Effector memory CD8-positive, alpha-beta T cell (primary cell): Measurements from ENCODE around the gene FGG.

ENCODE experiments used
- ATAC-seq: fragments of 150-1000 bp; cut with Tn5 transposase; replicated peaks from 2 replicates; pipeline ENCODE4 v1.10.0; 2021; ENCODE audit warnings: mild to moderate bottlenecking, moderate library complexity
- DNase-seq, 3 experiments: peaks; one replicate each; pipeline ENCODE4 v3.0.0; 2021
- H3K27ac Mint-ChIP-seq, 2 donors: one replicate each; pipeline ENCODE4 v1.8.0; 2022; ENCODE audit warnings: mild to moderate bottlenecking in 2 of 2, mixed read lengths in 2 of 2, moderate library complexity in 2 of 2
- H3K27me3 Mint-ChIP-seq, 2 donors: one replicate each; pipeline ENCODE4 v1.8.0; 2022; ENCODE audit warnings: mixed read lengths in 2 of 2
- H3K36me3 Mint-ChIP-seq: one replicate; pipeline ENCODE4 v1.8.0; 2022; ENCODE audit warnings: mild to moderate bottlenecking, moderate library complexity, mixed read lengths; ENCODE audit not compliant: insufficient read depth
- H3K4me1 Mint-ChIP-seq, 2 donors: one replicate each; pipeline ENCODE4 v1.8.0; 2022; ENCODE audit warnings: low read depth in 2 of 2, mixed read lengths in 2 of 2
- H3K4me3 Mint-ChIP-seq, 2 donors: one replicate each; pipeline ENCODE4 v1.8.0; 2022; ENCODE audit warnings: mild to moderate bottlenecking in 2 of 2, mixed read lengths in 2 of 2, moderate library complexity in 2 of 2
- H3K9me3 Mint-ChIP-seq, 2 donors: one replicate each; pipeline ENCODE4 v1.8.0; 2022; ENCODE audit warnings: mixed read lengths in 2 of 2
- total RNA-seq, 9 experiments: gene quantifications; one replicate each; lab custom pipeline; 2026; lab: John Stamatoyannopoulos, UW

FGG gene
- 0 to 0.07 (median 0) reads per million in 9 experiments for total RNA-seq

DNA sequence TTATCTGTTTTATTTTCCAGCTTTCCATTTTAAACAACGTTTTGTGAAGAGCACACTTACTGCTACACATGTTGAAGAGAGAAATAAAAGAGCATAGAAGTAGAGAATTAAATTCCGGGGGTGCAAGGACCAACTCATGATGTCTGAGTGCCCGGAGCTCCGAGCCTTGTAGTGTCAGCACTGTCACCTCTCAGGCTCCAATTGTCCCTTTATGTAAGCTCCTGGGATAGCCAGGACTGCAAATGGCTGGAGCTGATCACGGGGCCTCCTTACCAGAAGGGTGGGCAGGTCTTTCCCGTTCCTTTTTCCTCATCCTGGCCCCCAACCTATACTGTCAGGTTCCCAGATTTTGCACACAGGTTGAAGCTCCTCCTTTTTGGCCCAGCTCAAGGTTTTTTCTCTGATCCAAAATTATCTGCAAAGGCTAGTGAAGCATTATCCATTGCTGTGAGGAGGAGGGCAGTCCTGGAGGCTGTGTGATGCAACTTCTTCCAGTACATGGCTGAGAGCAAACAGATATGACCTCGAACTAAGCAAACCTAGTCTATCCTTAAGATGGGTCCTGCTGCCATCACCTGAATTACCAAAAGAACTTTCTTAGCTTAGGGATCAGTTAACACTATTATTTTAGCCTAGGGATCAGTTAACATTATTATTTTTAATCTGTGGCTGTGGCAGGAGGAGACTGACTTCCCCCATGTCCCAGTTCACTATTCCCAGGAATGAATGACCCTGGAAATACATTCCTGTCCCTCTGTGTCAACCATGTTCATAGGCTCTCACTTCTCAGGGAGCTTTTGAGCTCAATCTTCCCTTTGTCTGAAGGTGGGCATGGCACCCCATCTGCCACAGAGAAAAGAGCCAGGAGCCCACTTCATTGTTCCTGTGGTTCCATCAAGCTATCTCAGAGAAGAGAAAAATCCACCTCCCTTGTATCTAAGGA is at the start of gene FGG:
FGG (minus strand) TSS at position 185 of the 943 bp plus-strand sequence; CDS start at position 138, 47 bp downstream.
- no peaks in the 10 kb centered on the region for H3K9me3 Mint-ChIP-seq
- no peak for DNase-seq
- no peak for ATAC-seq
- H3K27ac Mint-ChIP-seq = no peak within 1 kb of the TSS
- no peak within 1 kb of the TSS for H3K4me3 Mint-ChIP-seq
- H3K4me1 Mint-ChIP-seq = no peaks in the 10 kb centered on the region
- H3K36me3 Mint-ChIP-seq = no peaks in the 10 kb centered on the region
- H3K27me3 Mint-ChIP-seq = peaks cover 15 to 29% of the 10 kb centered on the region in 2 donors

DNA sequence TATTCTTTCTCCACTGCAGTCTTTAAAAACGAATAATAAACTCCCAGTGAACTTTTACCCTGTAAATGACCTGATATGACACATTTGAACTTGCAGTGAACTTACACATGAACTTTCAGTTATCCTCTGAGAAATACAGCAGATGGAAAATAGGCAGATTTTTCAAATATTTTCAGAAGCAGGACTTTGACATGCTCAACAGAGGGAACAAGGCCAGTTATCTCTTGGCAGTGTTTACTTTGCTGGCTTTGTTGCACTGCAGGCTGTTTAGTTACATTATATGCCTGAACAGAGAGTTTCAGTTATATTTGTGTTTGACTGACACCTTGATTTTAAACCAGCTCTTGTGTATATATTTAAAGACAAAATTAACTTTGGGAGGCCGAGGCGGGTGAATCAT is 47.6 kb upstream of the FGG start:
- no peak overlapping the region for H3K27ac Mint-ChIP-seq
- H3K27me3 Mint-ChIP-seq = peaks cover 5 to 9% of the 10 kb centered on the region in 2 donors
- H3K4me3 Mint-ChIP-seq = no peak overlapping the region
- H3K9me3 Mint-ChIP-seq = no peaks in the 10 kb centered on the region
- DNase-seq = no peak
- no peak for ATAC-seq
- H3K4me1 Mint-ChIP-seq = no peaks in the 10 kb centered on the region
- no peaks in the 10 kb centered on the region for H3K36me3 Mint-ChIP-seq

GRCh38 chr4:154658680-154659405 is 46.4 kb upstream of the FGG start:
- DNase-seq (no peak), ATAC-seq (no peak)
- no peak overlapping the region for H3K27ac Mint-ChIP-seq
- H3K36me3 Mint-ChIP-seq = no peaks in the 10 kb centered on the region
- no peaks in the 10 kb centered on the region for H3K9me3 Mint-ChIP-seq
- H3K4me3 Mint-ChIP-seq = no peak overlapping the region
- no peaks in the 10 kb centered on the region for H3K4me1 Mint-ChIP-seq
- H3K27me3 Mint-ChIP-seq = peaks cover 12 to 13% of the 10 kb centered on the region in 2 donors

DNA sequence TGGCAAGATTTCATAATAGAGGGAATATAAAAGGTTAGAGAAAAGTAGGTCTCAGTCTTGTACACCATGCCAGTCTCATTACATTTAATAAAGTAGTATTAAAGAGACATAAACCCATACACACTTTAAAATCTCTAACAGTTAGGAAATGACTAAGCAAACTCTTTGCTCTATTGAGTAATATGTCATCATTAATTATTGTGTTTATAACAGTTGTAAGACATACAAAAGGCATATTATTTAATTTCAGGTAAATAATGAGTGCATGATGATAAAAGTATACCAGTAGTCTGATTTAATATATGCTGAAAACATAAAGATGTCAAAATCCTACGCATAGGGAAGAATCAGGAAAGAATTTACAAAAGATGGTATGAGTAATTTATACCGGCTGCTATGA is 31.0 kb upstream of the FGG start:
- ATAC-seq (no peak), DNase-seq (no peak)
- Mint-ChIP-seq H3K36me3 (no peaks in the 10 kb centered on the region), H3K27me3 (peaks cover 14 to 18% of the 10 kb centered on the region in 2 donors), H3K27ac (no peak overlapping the region), H3K4me1 (no peaks in the 10 kb centered on the region), H3K9me3 (no peaks in the 10 kb centered on the region), H3K4me3 (no peak overlapping the region)

DNA sequence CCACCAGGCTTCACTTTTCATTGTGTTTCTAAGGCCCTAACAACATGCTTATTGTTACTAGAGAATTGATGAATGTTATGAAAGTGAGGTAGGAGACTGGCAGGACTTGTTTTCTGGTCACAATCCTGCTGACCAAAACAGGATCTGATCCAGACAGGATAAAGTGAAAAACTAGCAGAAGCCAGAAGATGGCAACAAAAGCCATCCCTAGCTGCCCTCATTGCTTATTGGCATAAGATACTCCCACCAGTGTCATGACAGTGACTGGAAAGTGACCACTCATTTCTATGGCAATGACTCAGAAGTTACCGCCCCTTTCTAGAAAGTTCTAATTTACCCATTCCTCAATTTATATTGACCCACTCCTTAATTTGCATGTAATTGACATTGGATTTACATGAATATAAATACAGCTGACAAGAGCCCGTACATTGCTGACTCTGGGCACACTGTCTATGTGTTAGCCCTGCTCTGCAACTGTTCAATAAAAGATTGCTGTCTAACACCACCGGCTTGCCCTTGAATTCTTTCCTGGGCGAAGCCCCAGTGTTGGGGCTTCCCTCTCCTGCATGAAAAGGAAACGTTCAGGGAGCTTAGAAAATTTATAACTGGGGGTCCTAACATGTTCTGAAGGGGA is 30.0 kb upstream of the FGG start:
- Mint-ChIP-seq H3K4me1 (no peaks in the 10 kb centered on the region), H3K9me3 (no peaks in the 10 kb centered on the region), H3K36me3 (no peaks in the 10 kb centered on the region), H3K27ac (no peak overlapping the region), H3K27me3 (peaks cover 14 to 19% of the 10 kb centered on the region in 2 donors), H3K4me3 (no peak overlapping the region)
- ATAC-seq = no peak
- DNase-seq = no peak

DNA sequence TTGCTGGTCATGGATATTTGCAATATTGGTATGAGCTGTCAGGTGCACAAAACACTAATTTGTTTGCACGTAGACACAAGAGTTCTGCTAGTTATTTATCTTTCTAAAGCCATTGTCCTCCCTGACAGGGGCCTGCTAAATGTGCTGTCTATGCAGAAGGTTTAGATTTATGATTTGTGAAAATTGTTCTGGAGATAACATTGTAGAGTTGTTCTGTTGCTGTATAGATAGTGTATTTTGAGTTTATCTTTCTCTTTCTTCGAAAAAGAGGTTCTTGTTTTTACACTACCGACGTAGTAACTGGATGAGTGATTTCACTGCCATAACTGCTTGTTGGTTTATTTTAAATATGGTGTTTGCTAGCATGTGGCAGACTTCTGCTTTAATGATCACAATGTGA is 28.5 kb upstream of the FGG start:
- H3K27ac Mint-ChIP-seq = no peak overlapping the region
- ATAC-seq (no peak), DNase-seq (no peak)
- no peak overlapping the region for H3K4me3 Mint-ChIP-seq
- no peaks in the 10 kb centered on the region for H3K36me3 Mint-ChIP-seq
- H3K4me1 Mint-ChIP-seq = no peaks in the 10 kb centered on the region
- peaks cover 8 to 11% of the 10 kb centered on the region in 2 donors for H3K27me3 Mint-ChIP-seq
- H3K9me3 Mint-ChIP-seq = no peaks in the 10 kb centered on the region

- Mint-ChIP-seq H3K27me3 (peaks cover 24 to 34% of the 10 kb centered on the region in 2 donors), H3K27ac (no peak overlapping the region), H3K36me3 (no peaks in the 10 kb centered on the region), H3K9me3 (no peaks in the 10 kb centered on the region), H3K4me3 (no peak overlapping the region), H3K4me1 (no peaks in the 10 kb centered on the region)
- no peak for DNase-seq
- ATAC-seq = no peak
These were observed 21.6 kb upstream of the FGG start for GRCh38 chr4:154634058-154634457.

DNA sequence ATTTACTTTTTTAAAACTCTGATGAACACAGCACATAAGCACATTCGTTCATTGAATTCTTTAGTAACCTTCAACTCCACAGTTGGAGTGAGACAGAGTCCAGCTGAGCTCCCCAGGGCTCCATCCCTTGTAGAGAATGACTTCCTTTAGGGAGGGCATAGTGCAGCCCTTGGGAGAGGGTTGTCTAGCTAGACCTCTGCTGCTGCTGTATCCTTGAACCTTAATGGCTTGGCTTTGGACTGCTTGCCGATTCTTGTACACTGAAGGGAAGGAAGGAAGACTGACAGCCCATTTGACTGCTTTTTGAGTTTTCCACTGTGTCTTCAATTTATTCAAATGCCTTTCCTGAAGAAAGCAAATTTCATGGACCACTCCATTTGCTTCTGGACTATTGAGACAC is 19.4 kb upstream of the FGG start:
- H3K4me1 Mint-ChIP-seq = no peaks in the 10 kb centered on the region
- H3K4me3 Mint-ChIP-seq = no peak overlapping the region
- H3K27ac Mint-ChIP-seq = no peak overlapping the region
- peaks cover 15 to 23% of the 10 kb centered on the region in 2 donors for H3K27me3 Mint-ChIP-seq
- H3K36me3 Mint-ChIP-seq = no peaks in the 10 kb centered on the region
- DNase-seq = no peak
- ATAC-seq = no peak
- no peaks in the 10 kb centered on the region for H3K9me3 Mint-ChIP-seq

- no peak overlapping the region for H3K27ac Mint-ChIP-seq
- H3K4me1 Mint-ChIP-seq = no peaks in the 10 kb centered on the region
- H3K36me3 Mint-ChIP-seq = no peaks in the 10 kb centered on the region
- H3K9me3 Mint-ChIP-seq = no peaks in the 10 kb centered on the region
- no peak overlapping the region for H3K4me3 Mint-ChIP-seq
- peaks cover 27 to 35% of the 10 kb centered on the region in 2 donors for H3K27me3 Mint-ChIP-seq
- DNase-seq (no peak), ATAC-seq (no peak)
These were observed 17.9 kb upstream of the FGG start for GRCh38 chr4:154630324-154630723.

DNA sequence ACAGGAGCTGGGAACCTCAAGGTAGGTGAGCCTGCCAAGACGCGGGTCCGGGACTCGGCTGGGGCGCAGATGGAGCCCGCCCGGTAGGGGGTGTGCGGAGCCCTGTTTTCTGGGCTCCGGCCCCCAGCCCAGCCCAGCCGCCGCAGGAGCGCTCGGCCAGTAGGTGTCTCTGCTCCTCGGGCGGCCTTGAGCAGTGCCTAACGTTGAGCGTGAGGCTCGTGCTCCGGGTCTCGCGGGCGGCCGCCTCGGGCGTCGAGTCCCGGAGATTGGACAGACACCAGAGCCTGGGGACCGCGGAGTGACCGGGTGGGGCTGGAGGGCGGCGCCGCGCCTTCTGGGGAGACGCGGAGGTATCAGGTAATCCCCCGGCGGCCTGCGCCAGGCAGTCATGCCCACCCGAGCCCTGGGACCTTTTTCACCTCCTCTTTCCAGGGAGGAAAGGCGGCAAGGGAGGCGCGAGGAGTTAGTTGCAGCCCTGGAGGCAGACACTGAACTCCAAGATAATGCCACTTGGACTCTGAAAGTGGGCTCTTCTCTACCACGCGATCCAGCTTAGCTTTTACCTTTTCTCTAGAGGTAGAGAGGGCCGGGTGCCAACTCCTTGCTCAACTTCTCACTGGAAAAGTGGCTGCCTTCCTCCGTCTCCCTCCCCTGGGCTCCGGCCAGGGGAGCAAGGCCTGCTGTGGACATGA is 14.5 kb upstream of the FGG start:
- ATAC-seq = peak; percentile 64
- Mint-ChIP-seq H3K9me3 (no peaks in the 10 kb centered on the region), H3K36me3 (no peaks in the 10 kb centered on the region), H3K27me3 (peaks cover 31 to 41% of the 10 kb centered on the region in 2 donors), H3K4me1 (no peaks in the 10 kb centered on the region), H3K27ac (no peak overlapping the region), H3K4me3 (no peak overlapping the region)
- peak in 1 of 3 experiments; percentile 6 for DNase-seq

DNA sequence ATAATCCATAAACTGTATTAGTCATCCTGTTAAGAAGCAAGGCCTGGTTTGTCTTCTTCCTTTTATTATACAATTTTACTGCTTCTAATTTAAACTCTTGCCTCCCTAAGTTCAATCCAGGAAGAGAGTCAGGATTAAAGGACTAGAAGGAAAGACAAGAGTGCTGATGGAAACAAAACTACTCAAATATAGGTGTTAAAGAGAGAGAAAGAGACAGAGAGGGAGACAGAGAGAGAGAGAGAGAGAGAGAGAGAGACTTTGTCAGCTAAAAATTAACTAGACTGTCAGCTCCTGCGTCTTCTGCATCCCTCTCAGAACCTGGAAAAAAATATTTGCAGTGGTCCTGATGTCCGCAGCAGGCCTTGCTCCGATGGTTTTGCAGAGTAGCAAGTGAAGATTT is 13.5 kb upstream of the FGG start:
- no peaks in the 10 kb centered on the region for H3K9me3 Mint-ChIP-seq
- H3K4me3 Mint-ChIP-seq = peak overlapping the region; percentile 1 to 26
- DNase-seq (no peak), ATAC-seq (no peak)
- no peaks in the 10 kb centered on the region for H3K4me1 Mint-ChIP-seq
- peak overlapping the region in 1 of 2 donors; percentile 24 for H3K27ac Mint-ChIP-seq
- H3K27me3 Mint-ChIP-seq = peaks cover 31 to 37% of the 10 kb centered on the region in 2 donors
- H3K36me3 Mint-ChIP-seq = no peaks in the 10 kb centered on the region

GRCh38 chr4:154623995-154624394 is 11.5 kb upstream of the FGG start:
- H3K4me1 Mint-ChIP-seq = no peaks in the 10 kb centered on the region
- no peaks in the 10 kb centered on the region for H3K36me3 Mint-ChIP-seq
- H3K27me3 Mint-ChIP-seq = peaks cover 26 to 27% of the 10 kb centered on the region in 2 donors
- DNase-seq (no peak), ATAC-seq (no peak)
- no peaks in the 10 kb centered on the region for H3K9me3 Mint-ChIP-seq
- H3K4me3 Mint-ChIP-seq = no peak overlapping the region
- no peak overlapping the region for H3K27ac Mint-ChIP-seq

DNA sequence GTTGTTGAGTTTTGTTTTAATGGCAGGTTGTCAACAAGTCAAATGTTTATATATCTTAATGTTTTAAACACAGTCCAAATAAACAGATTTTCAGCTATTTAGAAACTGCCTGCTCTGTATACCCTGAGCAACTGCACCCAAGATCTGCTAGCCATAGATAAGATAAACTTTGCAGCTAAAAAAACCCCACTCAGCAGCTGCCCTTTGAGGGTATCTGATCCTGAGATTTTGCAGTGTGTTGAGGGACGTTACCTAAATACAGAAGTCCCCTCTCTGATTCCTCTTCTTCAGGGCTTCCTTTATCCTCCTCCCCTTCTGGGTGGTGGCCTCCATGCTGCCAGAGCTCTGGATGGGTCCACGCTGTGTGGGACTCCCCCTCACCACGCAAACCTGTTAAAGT is 11.0 kb upstream of the FGG start:
- DNase-seq (no peak), ATAC-seq (no peak)
- Mint-ChIP-seq H3K27me3 (peaks cover 26 to 27% of the 10 kb centered on the region in 2 donors), H3K4me1 (no peaks in the 10 kb centered on the region), H3K4me3 (no peak overlapping the region), H3K9me3 (no peaks in the 10 kb centered on the region), H3K27ac (no peak overlapping the region), H3K36me3 (no peaks in the 10 kb centered on the region)
